Measurements from ENCODE around the gene CENPT. TPM values are rescaled to one million over a fixed set of nuclear protein-coding genes. Genes with fewer than 3 reads are reported as not detected.
A peak's percentile ranks its signal among the peaks of the same experiment; 100 is the strongest.

CENPT gene
- total and polyA plus RNA-seq, 2 of the 13 experiments (the other 11 are each of a cell fraction or from before 2014, with no cell fraction given) = 40.9 to 43.3 TPM

GRCh38 chr16:67833415-67834241, 13.9 kb downstream of the CENPT start (continued):
- TF ChIP-seq ZNF326 (CRISPR knock-in tag; IDR thresholded peaks at IDR 0.05; ENCODE audit: borderline replicate concordance) = no peak
- TF ChIP-seq AHDC1 (CRISPR knock-in tag; IDR thresholded peaks at IDR 0.05; ENCODE audit: borderline replicate concordance) = peak; percentile 69
- no peak for TF ChIP-seq MLLT10 (CRISPR knock-in tag; IDR thresholded peaks at IDR 0.05)
- TF ChIP-seq BORCS8-MEF2B (CRISPR knock-in tag; IDR thresholded peaks at IDR 0.05) = peak; percentile 95
- peak; percentile 89; the same call in 1 of the 2 replicates for TF ChIP-seq ZNF337 (CRISPR knock-in tag; IDR thresholded peaks at IDR 0.05; ENCODE audit: borderline replicate concordance, low read depth)
- no peak for TF ChIP-seq DPF2 (CRISPR knock-in tag; IDR thresholded peaks at IDR 0.05; ENCODE audit: borderline replicate concordance, low read depth)
- no peak for TF ChIP-seq FOXA1 (IDR thresholded peaks at IDR 0.05)
- TF ChIP-seq FOXA1 (CRISPR knock-in tag; IDR thresholded peaks at IDR 0.05) = no peak; the same call in 1 of the 2 replicates
- peak; percentile 59; the same call in 1 of the 2 replicates for TF ChIP-seq ZMAT3 (CRISPR knock-in tag; conservative IDR thresholded peaks at IDR 0.05)
- 0 out of 2 replicates have a peak, but pooled peaks have one; percentile 17 for TF ChIP-seq HHEX (CRISPR knock-in tag; IDR thresholded peaks at IDR 0.05)
- TF ChIP-seq ZNF776 (CRISPR knock-in tag; IDR thresholded peaks at IDR 0.05) = peak; percentile 52; the same call in 1 of the 2 replicates
- TF ChIP-seq MAZ (IDR thresholded peaks at IDR 0.05; ENCODE audit: borderline replicate concordance, low read depth, low read length) = no peak
- no peak for TF ChIP-seq MAZ (CRISPR knock-in tag; IDR thresholded peaks at IDR 0.05; ENCODE audit: low read depth)
- TF ChIP-seq ZNF576 (CRISPR knock-in tag; IDR thresholded peaks at IDR 0.05) = no peak
- TF ChIP-seq UBTF (CRISPR knock-in tag; IDR thresholded peaks at IDR 0.05) = peak; percentile 72
- peak; percentile 72 for TF ChIP-seq KDM5A (IDR thresholded peaks at IDR 0.05; ENCODE audit: borderline replicate concordance, low read length)
- peak; percentile 97 for TF ChIP-seq DRAP1 (CRISPR knock-in tag; IDR thresholded peaks at IDR 0.05)
- TF ChIP-seq NAIF1 (CRISPR knock-in tag; IDR thresholded peaks at IDR 0.05; ENCODE audit: borderline replicate concordance) = peak; percentile 75
- peak; percentile 60 for TF ChIP-seq ISL2 (CRISPR knock-in tag; IDR thresholded peaks at IDR 0.05)
- TF ChIP-seq EEA1 (CRISPR knock-in tag; IDR thresholded peaks at IDR 0.05; ENCODE audit: borderline replicate concordance) = peak; percentile 70; the same call in 1 of the 2 replicates
- TF ChIP-seq ZSCAN22 (CRISPR knock-in tag; IDR thresholded peaks at IDR 0.05) = no peak
- TF ChIP-seq ZNF557 (CRISPR knock-in tag; IDR thresholded peaks at IDR 0.05) = peak; percentile 45; the same call in 1 of the 2 replicates
